IMR-90 (cell line): ENCODE measurements around the gene YWHAG.

ENCODE experiments used
- MAFK ChIP-seq: IDR thresholded peaks from 2 replicates; pipeline ENCODE4 v1.6.1; 2012; ENCODE audit warnings: low read depth, low read length, improper control_type of control experiment
- POLR2A ChIP-seq: IDR thresholded peaks from 2 replicates; pipeline ENCODE4 v1.6.1; 2012; ENCODE audit warnings: mild to moderate bottlenecking, low read depth, low read length
- RFX5 ChIP-seq: IDR thresholded peaks from 2 replicates; pipeline ENCODE4 v1.8.0; 2012; ENCODE audit warnings: low read depth, mild to moderate bottlenecking, low read length, moderate library complexity
- SMC3 ChIP-seq: fragments of 150-350 bp; IDR thresholded peaks from 2 replicates; pipeline ENCODE4 v1.6.1; 2016; ENCODE audit warnings: low read depth, mild to moderate bottlenecking, antibody characterized with exemption, low read length, moderate library complexity
- TF ChIP-seq, protein P1 (sequence below): conservative IDR thresholded peaks from 2 replicates; pipeline ENCODE4 v1.5.1; 2012; ENCODE audit warnings: mild to moderate bottlenecking, low read depth, low read length, improper control_type of control experiment

DNA sequence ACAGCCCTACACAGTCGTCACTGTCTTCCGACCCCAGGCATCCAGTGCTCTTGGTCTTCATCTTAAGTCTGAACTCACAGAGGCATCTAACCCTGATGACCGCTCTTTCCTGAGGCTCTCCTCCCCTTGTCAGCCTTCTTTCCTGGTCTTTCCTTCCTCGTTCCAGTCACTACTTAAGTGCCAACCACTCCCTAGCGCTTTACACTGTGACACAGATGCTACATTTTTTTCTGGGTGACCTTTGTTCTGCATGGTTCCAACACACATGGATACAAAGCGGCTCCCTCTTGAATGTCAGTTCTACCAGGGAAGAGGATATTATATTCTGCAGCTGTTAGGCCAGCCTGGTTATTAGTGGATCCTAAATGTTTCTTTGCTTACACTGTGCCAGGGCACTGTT is 12.7 kb downstream of the YWHAG start:
- TF ChIP-seq, protein P1, sequence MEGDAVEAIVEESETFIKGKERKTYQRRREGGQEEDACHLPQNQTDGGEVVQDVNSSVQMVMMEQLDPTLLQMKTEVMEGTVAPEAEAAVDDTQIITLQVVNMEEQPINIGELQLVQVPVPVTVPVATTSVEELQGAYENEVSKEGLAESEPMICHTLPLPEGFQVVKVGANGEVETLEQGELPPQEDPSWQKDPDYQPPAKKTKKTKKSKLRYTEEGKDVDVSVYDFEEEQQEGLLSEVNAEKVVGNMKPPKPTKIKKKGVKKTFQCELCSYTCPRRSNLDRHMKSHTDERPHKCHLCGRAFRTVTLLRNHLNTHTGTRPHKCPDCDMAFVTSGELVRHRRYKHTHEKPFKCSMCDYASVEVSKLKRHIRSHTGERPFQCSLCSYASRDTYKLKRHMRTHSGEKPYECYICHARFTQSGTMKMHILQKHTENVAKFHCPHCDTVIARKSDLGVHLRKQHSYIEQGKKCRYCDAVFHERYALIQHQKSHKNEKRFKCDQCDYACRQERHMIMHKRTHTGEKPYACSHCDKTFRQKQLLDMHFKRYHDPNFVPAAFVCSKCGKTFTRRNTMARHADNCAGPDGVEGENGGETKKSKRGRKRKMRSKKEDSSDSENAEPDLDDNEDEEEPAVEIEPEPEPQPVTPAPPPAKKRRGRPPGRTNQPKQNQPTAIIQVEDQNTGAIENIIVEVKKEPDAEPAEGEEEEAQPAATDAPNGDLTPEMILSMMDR: no peak
- TF ChIP-seq POLR2A (no peak), RFX5 (no peak), MAFK (no peak), SMC3 (no peak)
